Measurements from ENCODE around the gene FCN3.

The FCN3 gene

GRCh38 chr1:27383661-27384060, 9.0 kb upstream of the FCN3 start:
- TF ChIP-seq CTCF (IDR thresholded peaks at IDR 0.05; ENCODE audit: low read depth, low read length), result no peak
- H3K4me3 ChIP-seq (ENCODE audit: low read depth, low read length), result no peak overlapping the region

GRCh38 chr1:27383039-27383605, 8.5 kb upstream of the FCN3 start, which contains the start of gene CD164L2:
TSS of gene CD164L2 (minus strand) at chr1:27383333. CDS start at chr1:27383239, 94 bp downstream.
- no peak for TF ChIP-seq CTCF (IDR thresholded peaks at IDR 0.05; ENCODE audit: low read depth, low read length)
- H3K4me3 ChIP-seq (ENCODE audit: low read depth, low read length), result no peak within 1 kb of the TSS

- H3K4me3 ChIP-seq (ENCODE audit: low read depth, low read length), result no peak overlapping the region
- no peak for TF ChIP-seq CTCF (IDR thresholded peaks at IDR 0.05; ENCODE audit: low read depth, low read length)
Measured at GRCh38 chr1:27381969-27382762, 7.5 kb upstream of the FCN3 start.

GRCh38 chr1:27380766-27381733, 6.4 kb upstream of the FCN3 start:
- no peak overlapping the region for H3K4me3 ChIP-seq (ENCODE audit: low read depth, low read length)
- TF ChIP-seq CTCF (IDR thresholded peaks at IDR 0.05; ENCODE audit: low read depth, low read length), result no peak

- no peak for TF ChIP-seq CTCF (IDR thresholded peaks at IDR 0.05; ENCODE audit: low read depth, low read length)
- no peak overlapping the region for H3K4me3 ChIP-seq (ENCODE audit: low read depth, low read length)
Measured at GRCh38 chr1:27380224-27380623, 5.6 kb upstream of the FCN3 start.

GRCh38 chr1:27379564-27380122, 5.0 kb upstream of the FCN3 start:
- no peak for TF ChIP-seq CTCF (IDR thresholded peaks at IDR 0.05; ENCODE audit: low read depth, low read length)
- no peak overlapping the region for H3K4me3 ChIP-seq (ENCODE audit: low read depth, low read length)

All from WI38 (cell line).